Osteocyte (in vitro differentiated cells): Measurements from ENCODE around the gene GFRA4. TPM values are rescaled to one million over a fixed set of nuclear protein-coding genes. Genes with fewer than 3 reads are reported as not detected.

Experiments used
- DNase-seq: peaks from one replicate; pipeline ENCODE4 v3.0.0; 2021; ENCODE audit warnings: mixed read lengths; ENCODE audit not compliant: unreplicated experiment; ENCODE audit errors: extremely low spot score
- H3K27ac Mint-ChIP-seq: one replicate; pipeline ENCODE4 v1.8.0; 2021; ENCODE audit warnings: mild to moderate bottlenecking, mixed read lengths; ENCODE audit not compliant: unreplicated experiment
- H3K27me3 Mint-ChIP-seq: one replicate; pipeline ENCODE4 v1.8.0; 2021; ENCODE audit warnings: mixed read lengths; ENCODE audit not compliant: unreplicated experiment
- H3K36me3 Mint-ChIP-seq: one replicate; pipeline ENCODE4 v1.8.0; 2021; ENCODE audit warnings: mixed read lengths; ENCODE audit not compliant: unreplicated experiment
- H3K4me1 Mint-ChIP-seq: one replicate; pipeline ENCODE4 v1.8.0; 2021; ENCODE audit warnings: mixed read lengths; ENCODE audit not compliant: unreplicated experiment
- H3K4me3 Mint-ChIP-seq: one replicate; pipeline ENCODE4 v1.8.0; 2021; ENCODE audit warnings: mild to moderate bottlenecking, moderate library complexity, mixed read lengths; ENCODE audit not compliant: unreplicated experiment
- H3K9me3 Mint-ChIP-seq: one replicate; pipeline ENCODE4 v1.8.0; 2021; ENCODE audit warnings: mixed read lengths; ENCODE audit not compliant: unreplicated experiment
- CTCF ChIP-seq: fragments of 200-600 bp; sonication (generic); IDR thresholded peaks from 2 replicates; pipeline ENCODE4 v1.5.0; 2021; ENCODE audit warnings: antibody characterized with exemption, mild to moderate bottlenecking, moderate library complexity
- total RNA-seq: library from RNA; stranded (reverse); gene quantifications from 2 replicates; pipeline ENCODE4 v1.2.1, GENCODE V29; 2021

Gene GFRA4
- total RNA-seq, 1 donor from 2014 or later, result not detected

DNA sequence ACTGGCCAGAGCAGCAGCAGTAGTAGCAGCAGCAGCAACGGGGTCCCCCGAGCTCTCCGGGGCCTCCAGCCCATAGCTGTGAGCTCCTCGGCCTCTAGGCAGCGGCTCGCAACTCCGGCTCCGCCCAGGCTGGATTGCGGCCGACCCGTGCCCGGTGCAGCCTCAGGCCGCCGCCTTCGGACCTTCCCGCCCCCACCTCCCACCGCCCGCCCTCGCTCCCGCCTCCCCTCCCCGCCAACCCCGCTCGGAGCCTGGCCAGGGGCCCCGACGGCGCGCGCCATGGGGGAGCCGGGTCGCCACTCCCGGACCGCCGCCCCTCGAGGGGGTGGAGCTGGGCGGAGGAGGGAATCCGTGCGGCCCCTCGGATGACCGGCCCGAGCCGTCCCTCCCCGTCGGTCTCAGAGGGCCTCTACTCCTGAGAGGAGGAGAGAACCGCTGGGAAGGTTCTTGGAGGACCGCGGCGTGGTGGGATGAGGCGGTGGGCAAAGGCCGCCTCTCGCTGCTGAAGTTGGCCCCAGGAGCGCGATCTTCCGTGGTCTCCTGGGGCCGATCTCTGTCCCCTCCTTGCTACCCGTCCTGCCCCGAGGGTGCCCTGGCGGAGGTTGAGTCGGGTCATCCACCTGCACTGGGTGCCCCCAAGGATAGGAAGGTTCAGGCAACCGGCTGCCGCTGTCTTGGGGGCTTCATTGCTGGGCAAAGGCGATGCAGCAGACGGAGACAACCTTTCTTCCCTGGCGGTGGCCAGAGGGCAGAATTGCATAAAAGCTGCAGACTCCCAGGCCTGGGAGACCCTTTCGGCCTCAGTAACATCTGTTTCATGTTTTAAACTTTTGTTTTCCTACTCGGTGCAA, 19.0 kb upstream of the GFRA4 start, which contains the start of gene ADAM33:
TSS of gene ADAM33 (minus strand) at position 80 of the 851 bp plus-strand sequence. CDS start at position 74, 6 bp downstream.
- Mint-ChIP-seq H3K4me3 (peak within 1 kb of the TSS; percentile 72), H3K27ac (peak within 1 kb of the TSS; percentile 81), H3K9me3 (no peaks in the 10 kb centered on the region), H3K4me1 (peaks cover 47% of the 10 kb centered on the region), H3K36me3 (no peaks in the 10 kb centered on the region), H3K27me3 (no peaks in the 10 kb centered on the region)
- TF ChIP-seq CTCF, result no peak
- DNase-seq, result no peak

GRCh38 chr20:3681352-3681930, 18.2 kb upstream of the GFRA4 start:
- H3K4me1 Mint-ChIP-seq, result peaks cover 51% of the 10 kb centered on the region
- H3K27ac Mint-ChIP-seq, result peak overlapping the region; percentile 81
- no peaks in the 10 kb centered on the region for H3K27me3 Mint-ChIP-seq

DNA sequence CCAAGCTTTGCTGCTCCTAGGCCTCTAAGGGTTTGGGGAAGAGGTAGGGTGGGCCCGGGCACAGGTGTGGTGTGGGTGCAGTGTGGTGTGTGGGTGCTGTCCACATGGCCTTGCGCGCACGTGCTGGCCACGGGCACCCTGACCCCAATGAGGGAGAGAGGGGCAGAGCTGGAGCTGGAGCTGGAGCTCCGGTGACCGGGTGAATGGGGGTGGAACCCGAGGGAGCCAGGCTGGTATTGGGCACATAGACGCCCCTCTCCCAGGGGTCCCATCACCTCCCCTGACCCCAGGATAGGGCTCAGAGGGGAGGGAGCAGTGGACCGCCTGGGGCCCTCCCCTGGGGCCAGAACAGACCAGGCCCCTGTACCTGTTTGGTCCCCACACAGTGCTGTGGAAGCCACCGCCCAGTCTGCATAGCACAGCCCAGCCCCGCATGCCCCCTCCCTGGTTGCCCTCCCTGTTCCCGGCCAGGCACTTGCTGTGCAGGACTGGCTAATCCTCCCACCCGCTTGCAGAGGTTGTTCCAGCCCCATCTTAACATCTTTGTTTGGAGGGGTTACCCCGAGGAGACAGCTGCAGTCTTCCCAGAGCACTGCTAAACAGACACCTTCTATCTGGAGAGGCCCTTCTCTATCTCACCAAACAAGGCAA, 17.6 kb upstream of the GFRA4 start:
- no peak for DNase-seq
- H3K36me3 Mint-ChIP-seq, result no peaks in the 10 kb centered on the region
- TF ChIP-seq CTCF, result no peak
- H3K4me1 Mint-ChIP-seq, result peaks cover 52% of the 10 kb centered on the region
- H3K9me3 Mint-ChIP-seq, result no peaks in the 10 kb centered on the region
- peak overlapping the region; percentile 72 for H3K4me3 Mint-ChIP-seq
- no peaks in the 10 kb centered on the region for H3K27me3 Mint-ChIP-seq
- peak overlapping the region; percentile 94 for H3K27ac Mint-ChIP-seq

More at GRCh38 chr20:3681352-3681930, 18.2 kb upstream of the GFRA4 start:
- Mint-ChIP-seq H3K9me3 (no peaks in the 10 kb centered on the region), H3K36me3 (no peaks in the 10 kb centered on the region), H3K4me3 (peak overlapping the region; percentile 72)
- no peak for DNase-seq
- TF ChIP-seq CTCF, result no peak

DNA sequence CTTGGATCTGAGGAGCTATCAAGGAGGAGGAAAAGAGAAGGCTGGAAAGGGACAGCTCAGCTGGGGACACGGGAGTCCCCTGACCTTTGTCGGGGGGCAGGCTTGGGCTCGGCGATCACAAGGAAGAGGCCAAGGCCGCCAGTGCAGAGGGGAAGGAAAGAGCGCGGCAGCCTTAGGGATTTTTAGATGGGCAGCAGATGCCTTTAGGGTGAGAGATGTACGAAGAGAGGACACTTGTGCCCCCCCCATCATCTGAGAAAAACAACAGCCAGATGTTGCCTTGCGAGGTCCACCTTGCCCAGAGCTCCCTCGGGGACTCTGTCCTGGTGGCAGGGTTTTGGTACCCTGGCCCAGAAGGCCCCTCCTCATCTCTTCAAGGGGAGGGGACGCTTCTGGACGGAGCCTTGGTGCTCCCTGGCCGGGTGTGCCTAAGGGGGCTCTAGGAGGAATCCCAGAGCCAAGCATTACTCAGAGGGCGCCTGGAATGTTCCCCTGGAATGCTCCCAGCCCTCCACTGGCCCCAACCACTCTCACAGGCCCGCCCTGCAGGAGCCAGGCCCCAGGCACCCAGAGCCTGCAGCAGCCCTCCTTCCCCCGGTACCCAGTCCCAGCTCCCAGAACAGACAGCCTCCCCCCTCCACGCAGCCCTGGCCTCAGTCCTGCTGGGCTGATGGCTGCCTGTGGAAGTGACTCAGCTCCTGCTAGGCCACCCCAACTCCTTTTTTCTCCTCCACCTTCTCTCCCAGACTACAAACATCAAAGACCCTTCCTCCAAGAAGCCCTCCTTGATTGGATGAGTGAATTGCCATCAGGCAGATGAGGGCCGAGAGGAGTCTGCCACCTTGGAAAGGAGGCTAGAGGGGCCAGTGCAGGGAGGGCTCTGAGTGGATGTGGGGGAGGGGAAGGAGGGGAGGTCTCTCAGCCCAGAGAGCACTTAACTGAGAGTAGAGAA, 16.8 kb upstream of the GFRA4 start:
- no peak for TF ChIP-seq CTCF
- H3K4me1 Mint-ChIP-seq, result peaks cover 52% of the 10 kb centered on the region
- no peaks in the 10 kb centered on the region for H3K36me3 Mint-ChIP-seq
- DNase-seq, result no peak
- peaks cover 6% of the 10 kb centered on the region for H3K27me3 Mint-ChIP-seq
- peak overlapping the region; percentile 94 for H3K27ac Mint-ChIP-seq
- no peaks in the 10 kb centered on the region for H3K9me3 Mint-ChIP-seq
- peak overlapping the region; percentile 59 for H3K4me3 Mint-ChIP-seq
